Measurements from ENCODE around the gene IL12RB2.
A peak's percentile ranks its signal among the peaks of the same experiment; 100 is the strongest.

IL12RB2 gene

GRCh38 chr1:67336783-67337182 is 29.1 kb downstream of the IL12RB2 start:
- Histone ChIP-seq H3K4me1 (ENCODE audit: low read length) (peaks cover 61% of the 10 kb centered on the region), H3K9me3 (ENCODE audit: insufficient read depth, low read length) (no peaks in the 10 kb centered on the region), H3K27me3 (ENCODE audit: low read depth, low read length) (no peaks in the 10 kb centered on the region), H3K9ac (ENCODE audit: low read length) (no peak overlapping the region), H3K36me3 (replicated peaks; ENCODE audit: low read depth, low read length) (no peaks in the 10 kb centered on the region), H3K4me3 (ENCODE audit: low read length) (no peak overlapping the region), H2AFZ (ENCODE audit: low read depth, low read length) (no peak overlapping the region), H3K79me2 (ENCODE audit: low read length) (no peaks in the 10 kb centered on the region), H3K4me2 (ENCODE audit: low read length) (no peak overlapping the region), H4K20me1 (ENCODE audit: insufficient read depth, low read length) (no peaks in the 10 kb centered on the region), H3K27ac (ENCODE audit: low read length) (no peak overlapping the region)
- no peak for TF ChIP-seq CTCF (IDR thresholded peaks at IDR 0.05; ENCODE audit: low read depth, low read length)
- no peak for TF ChIP-seq EZH2phosphoT487 (IDR thresholded peaks at IDR 0.05; ENCODE audit: low read depth)

- Histone ChIP-seq H3K9me3 (ENCODE audit: insufficient read depth, low read length) (no peaks in the 10 kb centered on the region), H2AFZ (ENCODE audit: low read depth, low read length) (no peak overlapping the region), H3K9ac (ENCODE audit: low read length) (no peak overlapping the region), H3K79me2 (ENCODE audit: low read length) (no peaks in the 10 kb centered on the region), H3K4me2 (ENCODE audit: low read length) (peak overlapping the region; percentile 43), H3K4me3 (ENCODE audit: low read length) (no peak overlapping the region), H4K20me1 (ENCODE audit: insufficient read depth, low read length) (no peaks in the 10 kb centered on the region), H3K27ac (ENCODE audit: low read length) (no peak overlapping the region), H3K27me3 (ENCODE audit: low read depth, low read length) (no peaks in the 10 kb centered on the region), H3K4me1 (ENCODE audit: low read length) (peaks cover 54% of the 10 kb centered on the region), H3K36me3 (replicated peaks; ENCODE audit: low read depth, low read length) (no peaks in the 10 kb centered on the region)
- TF ChIP-seq EZH2phosphoT487 (IDR thresholded peaks at IDR 0.05; ENCODE audit: low read depth) (no peak), CTCF (IDR thresholded peaks at IDR 0.05; ENCODE audit: low read depth, low read length) (no peak)
Observed at GRCh38 chr1:67338642-67339041, 31.0 kb downstream of the IL12RB2 start.

GRCh38 chr1:67339623-67340343 is 32.1 kb downstream of the IL12RB2 start:
- Histone ChIP-seq H3K36me3 (replicated peaks; ENCODE audit: low read depth, low read length) (no peaks in the 10 kb centered on the region), H3K79me2 (ENCODE audit: low read length) (no peaks in the 10 kb centered on the region), H2AFZ (ENCODE audit: low read depth, low read length) (no peak overlapping the region), H3K9me3 (ENCODE audit: insufficient read depth, low read length) (no peaks in the 10 kb centered on the region), H3K4me3 (ENCODE audit: low read length) (peak overlapping the region; percentile 6; the same call in 1 of the 2 replicates), H3K9ac (ENCODE audit: low read length) (no peak overlapping the region), H3K4me2 (ENCODE audit: low read length) (peak overlapping the region; percentile 48), H4K20me1 (ENCODE audit: insufficient read depth, low read length) (no peaks in the 10 kb centered on the region), H3K4me1 (ENCODE audit: low read length) (peaks cover 49% of the 10 kb centered on the region), H3K27me3 (ENCODE audit: low read depth, low read length) (no peaks in the 10 kb centered on the region), H3K27ac (ENCODE audit: low read length) (peak overlapping the region; percentile 51)
- TF ChIP-seq EZH2phosphoT487 (IDR thresholded peaks at IDR 0.05; ENCODE audit: low read depth) (no peak), CTCF (IDR thresholded peaks at IDR 0.05; ENCODE audit: low read depth, low read length) (no peak)

GRCh38 chr1:67342076-67342890 is 34.6 kb downstream of the IL12RB2 start:
- Histone ChIP-seq H4K20me1 (ENCODE audit: insufficient read depth, low read length) (no peaks in the 10 kb centered on the region), H3K79me2 (ENCODE audit: low read length) (no peaks in the 10 kb centered on the region), H3K27me3 (ENCODE audit: low read depth, low read length) (no peaks in the 10 kb centered on the region), H3K9ac (ENCODE audit: low read length) (no peak overlapping the region), H3K36me3 (replicated peaks; ENCODE audit: low read depth, low read length) (no peaks in the 10 kb centered on the region), H3K9me3 (ENCODE audit: insufficient read depth, low read length) (no peaks in the 10 kb centered on the region), H2AFZ (ENCODE audit: low read depth, low read length) (no peak overlapping the region), H3K4me2 (ENCODE audit: low read length) (no peak overlapping the region), H3K4me1 (ENCODE audit: low read length) (peaks cover 33% of the 10 kb centered on the region), H3K4me3 (ENCODE audit: low read length) (no peak overlapping the region), H3K27ac (ENCODE audit: low read length) (no peak overlapping the region)
- no peak for TF ChIP-seq EZH2phosphoT487 (IDR thresholded peaks at IDR 0.05; ENCODE audit: low read depth)
- TF ChIP-seq CTCF (IDR thresholded peaks at IDR 0.05; ENCODE audit: low read depth, low read length): no peak
